Psoas muscle (tissue), 8 donors: Measurements from ENCODE around the gene FOXA2. TPM values are rescaled to one million over a fixed set of nuclear protein-coding genes. Genes with fewer than 3 reads are reported as not detected.

Experiments used
- ATAC-seq, 4 donors: fragments of 200-7000 bp; cut with Tn5 transposase; one replicate each; pipeline ENCODE4 v1.9.1; 2020; ENCODE audit warnings: moderate library complexity in 3 of 4, mild to moderate bottlenecking in 2 of 4
- DNase-seq, 2 donors: peaks; one replicate each; pipeline ENCODE4 v3.0.0-alpha.2; 2020
- H3K27ac ChIP-seq: fragments of 200-600 bp; one replicate; pipeline ENCODE4 v1.8.0; 2022
- H3K27me3 ChIP-seq, 3 donors: fragments of 200-600 bp in 1 of 3; one replicate each; pipeline versions ENCODE4 v1.6.1 to v1.8.0; 2013 to 2022; ENCODE audit warnings: low read length in 2 of 3, mild to moderate bottlenecking in 2 of 3, moderate library complexity in 1 of 3; ENCODE audit not compliant: insufficient read depth in 3 of 3
- H3K36me3 ChIP-seq, 2 donors: fragments of 200-600 bp in 1 of 2; one replicate each; pipeline versions ENCODE4 v1.6.1 to v1.8.0; 2013 to 2022; ENCODE audit warnings: low read depth in 1 of 2, mild to moderate bottlenecking in 1 of 2, moderate library complexity in 1 of 2; ENCODE audit not compliant: insufficient read depth in 1 of 2
- H3K4me1 ChIP-seq: fragments of 200-600 bp; one replicate; pipeline ENCODE4 v1.8.0; 2022
- H3K4me3 ChIP-seq: fragments of 200-600 bp; one replicate; pipeline ENCODE4 v1.8.0; 2022; ENCODE audit warnings: mild to moderate bottlenecking
- H3K9me3 ChIP-seq: fragments of 200-600 bp; one replicate; pipeline ENCODE4 v1.8.0; 2022
- CTCF ChIP-seq: fragments of 200-600 bp; IDR thresholded peaks from one replicate; pipeline ENCODE4 v1.8.0; 2022; ENCODE audit warnings: antibody characterized with exemption
- WGBS, 3 donors: extraction: QIAGEN DNeasy Blood & Tissue Kit; methylation state at CpG; one replicate each; pipeline versions ENCODE4 v1.1.6 to v1.1.7; 2013; 5-methylcytosine and 5-hydroxymethylcytosine counted together
- intact Hi-C, 2 donors: fragments of 100-400 bp; cut with DNase I; formaldehyde crosslinking; loops; one replicate each; pipeline versions ENCODE4 v1.11.0 to v1.14.2; 2022
- polyA plus RNA-seq, 3 donors: library from polyadenylated mRNA; stranded (reverse); fragments of 200-250 nt; gene quantifications; one replicate each; pipeline ENCODE4 v1.2.3, GENCODE V29; 2013
- total RNA-seq, 4 donors: library from RNA; stranded (reverse); fragmentation: NEBNext Ultra II Directional in 2 of 4; extraction: Animal tissue kit (Norgen Biotek cat#: 25700) in 2 of 4; gene quantifications; one replicate each; pipeline versions ENCODE4 v1.2.1 to v1.2.4, GENCODE V29; 2021 to 2023
- donor health status: healthy with polysubstance abuse.
- donor health status: DM: no; HTN: no; CAD: no; lungs with moderate emphysema.
- donor health status: Bipolar disorder and iron deficiency.
- donor health status: healthy.
- donor health status: DM: yes; HTN: yes; CAD: no.
- donor health status: DM: no; HTN: no; CAD: no.
- donor health status: DM: no; HTN: no; CAD: no.
- donor health status: DM: yes; HTN: yes; CAD: no.

Gene FOXA2
- total and polyA plus RNA-seq, 7 donors, result 0.26 TPM; not detected in 6

GRCh38 chr20:22560817-22561216 lies 23.6 kb downstream of the FOXA2 start:
- intact Hi-C loops, result no loop called here
- no peak for TF ChIP-seq CTCF

GRCh38 chr20:22559711-22560318 lies 24.6 kb downstream of the FOXA2 start:
- H3K36me3 ChIP-seq, result no peaks in the 10 kb centered on the region
- intact Hi-C loops, result no loop called here
- no peaks in the 10 kb centered on the region for H3K9me3 ChIP-seq
- H3K27me3 ChIP-seq, result peaks cover 10 to 60% (median 19%) of the 10 kb centered on the region in 3 donors
- H3K4me1 ChIP-seq, result no peaks in the 10 kb centered on the region
- 15 to 38% (median 28%) methylated on average over 6 of the region's 6 CpGs for WGBS, 3 donors
- no peak overlapping the region for H3K27ac ChIP-seq
- ATAC-seq, result no peak
- no peak for DNase-seq
- no peak overlapping the region for H3K4me3 ChIP-seq
- no peak for TF ChIP-seq CTCF

More at GRCh38 chr20:22560817-22561216, 23.6 kb downstream of the FOXA2 start:
- Histone ChIP-seq H3K4me1 (no peaks in the 10 kb centered on the region), H3K27ac (no peak overlapping the region), H3K36me3 (no peaks in the 10 kb centered on the region), H3K4me3 (no peak overlapping the region), H3K9me3 (no peaks in the 10 kb centered on the region), H3K27me3 (peaks cover 10 to 70% (median 19%) of the 10 kb centered on the region in 3 donors)
- no peak for ATAC-seq
- WGBS, 3 donors, result 3 to 7% (median 4%) methylated on average over 16 of the region's 16 CpGs
- no peak for DNase-seq

GRCh38 chr20:22557403-22558276 lies 26.7 kb downstream of the FOXA2 start:
- WGBS, 3 donors, result 61 to 66% (median 62%) methylated on average over 13 of the region's 13 CpGs
- H3K4me3 ChIP-seq, result no peak overlapping the region
- TF ChIP-seq CTCF, result no peak
- ATAC-seq (no peak), DNase-seq (no peak)
- H3K27me3 ChIP-seq, result peaks cover 11 to 41% (median 17%) of the 10 kb centered on the region in 3 donors
- no peaks in the 10 kb centered on the region for H3K36me3 ChIP-seq
- intact Hi-C loops, result no loop called here
- no peaks in the 10 kb centered on the region for H3K9me3 ChIP-seq
- H3K27ac ChIP-seq, result no peak overlapping the region
- H3K4me1 ChIP-seq, result no peaks in the 10 kb centered on the region

- TF ChIP-seq CTCF, result no peak
- no peaks in the 10 kb centered on the region for H3K36me3 ChIP-seq
- no peaks in the 10 kb centered on the region for H3K9me3 ChIP-seq
- intact Hi-C loops, result no loop called here
- DNase-seq (no peak), ATAC-seq (no peak)
- WGBS, 3 donors, result 57 to 63% (median 61%) methylated on average over 8 of the region's 8 CpGs
- no peak overlapping the region for H3K4me3 ChIP-seq
- no peak overlapping the region for H3K27ac ChIP-seq
- H3K4me1 ChIP-seq, result no peaks in the 10 kb centered on the region
- peaks cover 10 to 31% (median 11%) of the 10 kb centered on the region in 3 donors for H3K27me3 ChIP-seq
Observed at GRCh38 chr20:22556565-22557056, 27.8 kb downstream of the FOXA2 start.
